DMS114 treated with DMSO at 0.1 percent for 48 hours (cell line): ENCODE results near the gene TMPRSS15.
"Not testable (repeated sequence)": the region's sequence is repeated elsewhere in the genome, so short reads cannot be mapped to it uniquely, and the experiment has no call there.

Experiments
- DNase-seq: peaks from one replicate; lab custom pipeline; 2025; ENCODE audit not compliant: unreplicated experiment; lab: John Stamatoyannopoulos, UW

TMPRSS15 gene

DNA sequence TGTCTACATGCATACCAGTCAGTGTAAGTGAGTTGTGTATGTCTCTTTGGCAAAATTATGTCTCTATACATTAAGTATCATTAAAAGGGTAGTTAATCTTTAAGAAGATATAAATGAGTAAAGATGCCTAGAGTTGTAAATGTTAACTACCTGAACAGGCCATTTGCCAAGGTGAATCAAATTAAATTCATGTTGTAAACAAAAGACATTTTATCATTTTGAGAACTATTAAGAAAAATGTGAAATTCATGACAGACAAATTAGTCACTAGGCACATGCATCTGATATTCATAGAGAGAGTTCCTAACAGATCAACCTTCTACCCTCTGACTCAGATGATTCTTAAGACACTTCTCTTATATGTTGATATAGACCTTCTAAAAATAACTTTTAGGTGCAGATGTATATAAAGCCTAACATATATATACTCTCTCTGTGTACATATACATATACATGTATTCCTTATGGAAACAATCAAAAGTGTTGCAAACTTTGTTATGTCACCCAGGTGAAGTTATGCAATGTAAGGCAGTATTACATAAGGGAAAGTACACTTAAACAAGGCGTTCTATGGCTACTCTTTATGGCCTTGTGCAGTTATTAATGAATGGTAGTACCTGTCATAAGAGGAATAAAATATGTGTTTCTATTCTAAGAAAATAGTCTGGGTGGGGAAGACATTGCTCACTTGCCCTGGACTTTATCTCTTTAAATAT lies at the start of gene TMPRSS15:
Gene TMPRSS15, minus strand, starts transcription at position 51 of the 716 bp plus-strand sequence. CDS start 163 bp downstream, outside the sequence.
- DNase-seq: no peak

DNA sequence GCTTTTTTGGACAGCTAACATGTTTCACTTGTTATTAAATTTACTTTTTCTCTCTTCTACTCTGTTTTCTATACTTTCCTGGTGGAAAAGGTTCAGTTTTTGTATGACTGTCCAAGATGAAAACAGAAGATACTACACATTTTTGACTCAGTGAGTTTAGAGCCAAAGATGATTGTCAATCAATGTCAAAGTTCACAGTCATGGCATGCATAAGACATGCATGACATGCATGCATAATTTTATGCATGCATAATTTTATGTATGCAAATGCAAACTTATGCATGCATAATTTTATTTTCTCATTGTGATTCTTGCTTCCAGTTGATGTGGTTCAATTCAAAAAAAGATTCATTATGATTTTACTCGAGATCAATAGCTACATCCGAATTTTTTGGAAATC lies 48.1 kb upstream of the TMPRSS15 start:
- no peak for DNase-seq

DNA sequence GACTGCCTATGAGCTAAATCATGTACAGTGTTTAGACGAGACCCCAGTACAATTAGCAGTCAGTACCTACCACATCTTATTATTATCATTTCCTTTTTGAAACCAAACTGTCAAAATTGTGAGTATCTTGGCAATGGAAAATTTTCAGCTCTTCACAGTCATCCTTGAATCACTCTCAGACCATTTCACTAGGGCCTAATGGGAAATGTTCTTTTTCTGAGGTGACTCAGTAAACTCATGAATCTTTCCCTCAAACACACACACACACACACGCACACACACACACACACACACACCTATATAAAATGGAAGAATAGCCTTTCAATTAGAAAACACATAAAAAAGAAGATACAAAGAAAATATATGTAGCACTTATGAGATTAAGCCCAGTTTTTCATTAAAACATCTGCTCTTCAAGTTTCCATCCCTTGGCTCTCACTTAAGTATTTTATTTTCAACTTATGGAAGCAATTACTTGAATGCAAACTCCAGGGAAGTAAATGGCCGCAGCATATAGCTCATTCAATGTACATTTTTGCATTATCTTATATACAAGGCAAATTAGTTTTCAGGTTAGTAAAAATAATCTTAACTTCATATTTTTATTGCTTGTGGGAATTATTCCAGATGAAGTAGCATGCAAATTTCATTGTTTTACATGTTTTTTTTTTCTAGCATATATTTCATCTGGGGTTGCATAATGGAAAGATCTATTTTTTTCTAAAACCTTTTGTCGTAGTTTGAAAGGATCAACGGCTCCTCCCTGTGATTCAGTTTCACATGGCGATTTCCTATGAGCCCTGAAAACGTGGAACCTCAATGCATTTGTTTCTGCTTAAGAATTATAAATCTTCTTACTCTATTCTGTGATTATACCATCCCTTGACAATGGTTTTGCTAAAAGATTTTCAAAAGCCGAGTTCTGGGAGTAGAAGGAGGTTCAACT lies 46.3 kb upstream of the TMPRSS15 start:
- DNase-seq: no peak

DNA sequence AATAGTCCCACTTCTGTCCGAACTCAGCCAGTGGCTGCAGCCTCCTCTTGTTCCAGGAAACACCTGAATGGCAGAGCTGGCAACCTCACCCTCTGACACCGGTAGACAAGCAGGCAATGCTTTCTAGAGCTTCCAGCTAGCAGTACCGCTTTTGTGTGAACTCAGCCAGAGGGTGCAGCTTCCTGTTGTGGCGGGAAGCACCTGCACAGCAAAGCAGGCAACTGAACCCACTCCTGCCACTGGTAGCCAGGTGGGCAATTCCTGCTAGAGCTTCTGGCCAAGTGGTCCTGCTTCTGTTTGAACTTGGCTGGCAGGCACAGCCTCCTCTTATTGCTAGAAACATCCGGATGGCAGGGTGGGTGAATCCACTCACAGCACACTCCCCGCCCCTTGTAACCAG lies 40.1 kb upstream of the TMPRSS15 start:
- DNase-seq: no peak

DNA sequence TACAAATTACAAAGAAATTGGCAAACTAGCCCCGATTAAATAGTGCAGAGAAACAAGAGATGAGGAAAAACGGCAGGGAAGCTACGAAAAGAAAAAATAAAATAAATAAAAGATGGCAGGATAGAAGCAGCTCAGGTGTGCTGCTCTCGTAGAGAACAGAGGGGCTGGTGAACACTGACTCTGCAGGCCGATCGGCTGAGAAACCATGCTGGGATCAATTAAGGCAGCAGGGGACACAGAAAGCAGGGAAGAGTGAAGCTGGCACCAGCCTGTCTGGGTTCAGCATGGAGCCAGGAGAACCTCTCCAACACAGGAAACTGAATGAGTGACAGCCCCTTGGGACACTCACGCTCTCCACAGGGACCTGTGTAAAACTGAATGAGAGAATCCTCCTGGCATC lies 39.5 kb upstream of the TMPRSS15 start:
- no peak for DNase-seq

DNA sequence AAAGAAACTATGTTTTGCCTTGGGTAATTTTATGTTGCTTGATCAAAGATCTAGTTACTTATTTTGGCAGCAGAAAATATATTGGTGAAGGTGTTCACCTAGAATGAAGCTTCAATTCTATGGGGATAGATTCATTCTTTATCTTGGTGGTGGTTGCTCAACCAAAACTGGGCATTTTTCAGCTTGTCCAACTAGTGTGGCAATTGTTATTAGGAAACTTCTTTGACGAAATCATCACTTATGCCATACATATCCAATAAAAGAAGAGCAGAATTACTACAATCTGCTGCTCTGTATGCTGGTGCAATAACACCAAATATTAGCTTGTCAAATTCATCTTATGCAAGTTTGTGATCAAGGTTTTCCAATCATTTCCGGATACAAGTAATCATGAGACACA lies 26.8 kb upstream of the TMPRSS15 start:
- no peak for DNase-seq

DNA sequence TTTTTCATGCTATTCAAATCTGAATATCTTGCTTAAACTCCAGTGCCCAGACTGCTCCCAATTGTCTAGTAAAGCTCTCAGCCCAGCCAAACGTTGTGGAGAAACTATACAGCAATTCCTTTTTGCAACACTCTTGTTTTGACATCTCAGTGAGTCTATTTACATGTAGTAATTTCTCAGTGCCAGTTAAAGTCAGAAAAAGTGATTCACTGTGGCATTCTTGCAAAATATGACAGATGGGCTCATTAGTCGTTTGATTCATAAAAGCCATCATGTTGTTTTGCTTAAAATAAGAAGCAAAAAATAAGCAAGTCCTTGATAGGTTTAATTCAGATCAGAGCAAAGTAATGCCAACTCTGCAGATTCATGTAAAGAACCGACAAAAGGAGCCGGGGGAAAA lies 20.7 kb upstream of the TMPRSS15 start:
- no peak for DNase-seq

DNA sequence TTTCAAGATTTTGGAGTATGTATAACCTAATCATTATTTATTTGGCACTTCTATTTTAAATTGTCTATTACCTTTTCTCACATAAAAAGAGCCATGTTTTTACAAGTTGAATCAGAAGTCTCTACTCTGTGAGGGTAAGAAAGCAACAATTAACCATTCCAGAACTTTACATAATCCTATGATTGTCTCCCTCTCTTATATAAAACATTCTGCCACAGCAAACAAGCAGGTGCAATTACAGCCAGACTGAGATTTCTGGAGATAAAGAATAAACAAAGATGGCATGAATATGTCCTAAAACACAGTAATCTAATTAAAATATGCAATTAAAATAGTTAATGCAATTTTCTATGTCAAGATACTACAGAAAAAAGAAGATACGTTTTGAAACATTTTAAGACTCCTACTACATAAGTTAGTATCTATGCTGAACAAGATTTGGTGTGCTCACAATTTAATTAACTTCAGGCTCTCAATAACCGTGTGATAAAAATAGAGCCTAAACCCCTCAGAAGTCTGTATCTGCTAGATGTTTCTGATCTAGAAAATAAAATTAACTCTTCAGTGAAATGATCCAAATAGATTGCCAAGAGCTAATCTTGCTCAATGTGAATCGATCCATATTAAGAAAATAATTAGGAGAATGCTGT lies 13.7 kb upstream of the TMPRSS15 start:
- DNase-seq: no peak

DNA sequence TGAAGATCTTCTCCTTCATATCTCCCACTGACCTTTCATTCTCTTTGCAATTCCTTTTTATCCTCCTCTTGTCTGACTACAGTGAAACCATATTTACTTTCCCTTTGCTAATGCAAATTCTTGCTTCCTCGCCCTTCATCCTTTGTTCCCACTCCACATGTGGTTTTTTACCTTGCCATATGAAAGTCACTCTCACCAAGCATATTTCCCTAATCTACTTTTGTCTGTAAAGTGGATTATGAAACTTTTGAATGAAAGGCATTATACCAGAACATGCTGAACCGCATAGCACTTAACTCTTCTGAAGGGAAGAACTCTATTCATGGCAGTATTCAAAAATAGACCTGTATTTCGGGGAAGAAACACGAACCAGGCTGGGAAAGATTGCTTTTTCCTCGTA lies 8.0 kb upstream of the TMPRSS15 start:
- DNase-seq: no peak

DNA sequence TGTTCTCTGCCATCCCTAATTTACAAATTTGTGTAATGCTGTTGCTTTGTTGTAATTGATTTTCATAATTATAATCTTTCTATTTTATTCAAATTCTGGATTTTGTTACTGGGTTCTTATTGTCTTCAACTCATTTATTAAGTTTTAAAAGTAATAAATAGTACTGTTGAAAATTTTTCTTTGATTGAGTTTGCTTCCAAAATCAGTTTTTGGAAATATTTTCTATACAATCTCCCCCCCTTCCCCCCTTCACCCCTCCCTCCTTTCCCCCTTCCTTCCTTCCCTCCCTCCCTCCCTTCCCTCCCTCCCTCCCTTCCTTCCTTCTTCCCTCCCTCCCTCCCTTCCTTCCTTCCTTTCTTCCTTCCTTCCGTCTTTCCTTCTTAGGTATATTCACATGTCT lies 6.0 kb upstream of the TMPRSS15 start:
- no peak for DNase-seq

DNA sequence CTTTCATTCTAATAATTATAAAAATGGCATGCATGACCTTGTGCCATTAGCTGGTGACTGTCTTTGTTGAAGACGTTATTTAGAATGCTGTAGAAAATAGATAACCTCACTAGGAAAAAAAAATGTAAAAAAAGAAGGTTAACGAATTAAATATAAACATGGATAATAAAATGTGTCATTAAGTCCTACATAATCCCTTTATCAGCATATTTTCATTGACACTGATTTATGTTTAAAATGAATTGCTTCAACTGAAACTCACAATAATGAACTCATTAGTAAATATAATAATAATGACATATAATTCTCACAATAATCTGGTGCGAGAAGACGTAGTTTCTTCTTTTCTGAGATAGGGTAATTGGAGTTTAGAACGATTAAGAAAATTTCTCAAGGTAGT lies 4.7 kb downstream of the TMPRSS15 start:
- no peak for DNase-seq

DNA sequence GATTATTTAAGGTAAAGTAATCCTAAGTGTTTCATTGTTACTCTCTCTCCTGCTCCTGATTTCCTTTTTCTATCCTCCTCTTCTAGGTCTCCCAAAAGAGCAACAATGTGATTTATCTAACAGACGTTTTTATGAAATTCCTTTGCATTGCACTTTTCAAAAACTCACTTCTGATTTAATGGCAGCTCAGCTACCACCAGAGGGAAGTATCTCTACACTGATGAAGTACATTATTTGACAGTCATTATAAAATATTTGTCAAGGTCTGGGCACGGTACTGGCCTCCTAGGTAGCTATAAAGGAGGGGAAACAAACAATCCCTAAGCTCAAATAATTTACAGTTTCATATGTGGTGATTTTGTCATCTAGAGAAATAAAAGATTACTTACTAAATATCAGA lies 15.6 kb downstream of the TMPRSS15 start:
- no peak for DNase-seq

DNA sequence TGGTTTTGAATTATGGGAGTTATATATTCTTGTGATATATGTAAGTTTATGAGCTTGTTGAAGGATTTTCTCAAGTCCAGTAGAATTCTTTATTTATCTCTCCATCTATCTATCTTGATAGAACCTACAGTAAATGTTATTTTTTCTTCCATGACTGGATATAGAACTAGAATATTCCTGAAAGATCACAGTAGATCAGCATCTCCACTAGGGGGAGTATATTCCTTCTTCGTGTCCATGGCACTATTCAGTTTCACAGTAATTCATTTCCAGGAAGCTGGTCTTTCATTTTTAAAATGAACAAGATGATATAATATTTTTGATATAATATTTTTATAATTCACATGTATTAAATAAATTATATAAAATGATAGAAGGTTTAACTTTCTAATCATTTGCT lies 18.8 kb downstream of the TMPRSS15 start:
- no peak for DNase-seq

DNA sequence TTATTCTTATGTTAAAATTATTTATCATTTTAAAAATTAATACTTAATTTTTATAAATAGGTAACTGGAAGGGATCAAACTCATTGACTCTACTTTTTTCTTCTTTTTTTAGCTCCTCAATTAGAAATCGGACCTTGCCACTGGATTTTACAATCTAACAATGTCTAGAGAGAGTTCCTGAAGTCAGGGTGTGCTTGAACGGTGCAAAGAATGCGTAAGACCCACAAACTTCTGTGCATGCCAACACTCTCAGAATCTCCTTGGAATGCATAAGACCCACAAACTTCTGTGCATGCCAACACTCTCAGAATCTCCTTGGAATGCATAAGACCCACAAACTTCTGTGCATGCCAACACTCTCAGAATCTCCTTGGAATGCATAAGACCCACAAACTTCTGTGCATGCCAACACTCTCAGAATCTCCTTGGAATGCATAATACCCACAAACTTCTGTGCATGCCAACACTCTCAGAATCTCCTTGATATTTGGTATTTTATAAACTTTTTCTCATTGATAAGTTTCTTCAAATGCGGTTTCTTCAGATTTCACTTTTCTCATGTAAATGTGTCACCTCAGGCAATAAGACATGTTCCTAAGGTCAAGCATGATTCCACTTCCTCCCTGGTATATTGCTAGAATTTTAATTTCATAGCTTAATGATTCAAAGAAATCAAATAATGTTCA lies 20.5 kb downstream of the TMPRSS15 start:
- DNase-seq: not testable (repeated sequence)

DNA sequence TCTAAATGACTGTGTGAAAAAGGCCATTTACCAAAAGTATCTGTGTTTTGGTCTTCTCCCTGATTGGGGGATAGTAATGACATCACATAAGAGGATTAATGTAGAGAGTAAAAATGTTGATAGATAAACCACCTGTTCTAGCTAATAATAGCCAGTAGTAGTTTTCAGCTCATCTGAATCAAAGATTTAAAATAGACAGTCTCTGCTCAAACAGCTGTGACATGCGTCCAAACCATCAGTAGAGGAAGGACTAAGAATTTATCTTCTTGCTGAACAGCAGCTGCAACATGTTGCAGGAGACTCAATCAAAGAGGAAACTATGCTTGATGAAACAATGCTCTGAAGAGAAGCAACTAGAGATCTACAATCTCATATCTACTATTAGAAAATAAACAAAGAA lies 21.4 kb downstream of the TMPRSS15 start:
- DNase-seq: no peak

DNA sequence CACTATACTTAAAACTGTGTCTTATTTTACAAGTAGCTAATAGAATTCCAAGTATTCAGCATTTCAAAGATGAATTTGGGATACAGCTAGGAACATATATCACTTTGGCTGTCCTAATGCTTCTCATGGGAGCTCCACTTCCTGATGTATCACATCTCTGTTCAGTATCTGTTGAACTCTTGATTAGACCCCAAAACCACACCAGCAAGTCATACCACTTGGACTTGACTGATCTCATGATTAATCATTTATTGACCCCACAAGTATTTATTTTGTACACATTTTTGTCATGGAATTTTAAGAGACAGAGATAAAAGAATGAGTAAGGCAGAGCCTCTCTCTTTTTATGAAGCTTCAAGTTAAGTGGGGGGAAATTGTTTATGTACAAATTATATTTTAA lies 30.0 kb downstream of the TMPRSS15 start:
- no peak for DNase-seq

DNA sequence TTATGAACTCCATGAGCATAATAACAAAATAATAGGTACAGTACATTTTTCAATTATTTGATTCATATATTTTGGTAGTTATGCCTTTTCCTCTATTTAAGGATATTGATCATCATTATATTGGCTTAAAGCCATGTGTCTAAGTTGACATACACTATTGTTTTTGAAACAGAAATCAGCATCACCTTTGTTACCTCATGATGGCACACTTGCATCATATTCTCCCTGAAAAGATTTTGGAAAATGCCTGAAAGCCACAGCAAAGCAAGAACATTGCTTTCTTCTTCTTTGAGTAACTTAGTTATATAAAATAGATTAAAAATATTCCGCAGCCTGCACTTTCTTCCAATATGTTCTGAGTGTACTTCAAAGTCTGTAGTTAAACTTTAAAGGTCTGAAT lies 33.3 kb downstream of the TMPRSS15 start:
- no peak for DNase-seq

DNA sequence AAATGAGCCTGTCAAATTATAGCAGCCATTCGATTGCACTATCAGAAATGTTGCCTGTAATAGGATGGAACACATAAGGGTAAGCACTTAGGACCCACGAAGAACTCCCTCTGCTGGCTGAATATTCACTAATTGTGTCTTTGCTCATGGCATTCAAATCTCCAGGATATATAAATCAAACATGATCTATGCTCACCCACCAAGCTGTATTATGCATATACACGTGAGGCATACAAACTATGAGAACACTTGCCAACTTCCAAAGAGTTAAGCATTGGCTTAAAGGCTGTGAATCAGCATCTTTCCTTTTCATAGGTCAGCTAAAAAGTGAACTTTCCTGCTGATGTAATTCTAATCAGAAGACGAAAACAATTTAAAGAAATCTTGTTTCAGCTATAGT lies 34.5 kb downstream of the TMPRSS15 start:
- peak; percentile 23 for DNase-seq

DNA sequence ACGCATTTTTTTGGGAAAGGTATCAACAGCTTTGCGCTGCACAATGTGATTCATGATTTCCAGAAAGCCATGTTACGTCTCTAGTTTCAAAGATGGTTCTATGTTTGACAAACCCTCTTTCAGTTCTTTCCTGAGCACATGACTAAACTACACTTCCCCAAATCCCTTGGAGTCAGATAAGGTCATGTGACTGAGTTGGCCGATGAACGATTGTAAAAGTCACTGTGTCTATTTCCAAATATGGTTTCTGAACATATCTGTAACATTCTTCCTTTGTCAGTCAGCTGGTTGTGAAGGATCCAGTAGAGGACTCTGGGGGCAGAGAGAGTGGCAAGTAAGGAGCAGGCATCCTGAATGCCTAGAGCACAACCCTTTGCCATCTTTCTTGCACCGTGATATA lies 35.4 kb downstream of the TMPRSS15 start:
- DNase-seq: no peak

DNA sequence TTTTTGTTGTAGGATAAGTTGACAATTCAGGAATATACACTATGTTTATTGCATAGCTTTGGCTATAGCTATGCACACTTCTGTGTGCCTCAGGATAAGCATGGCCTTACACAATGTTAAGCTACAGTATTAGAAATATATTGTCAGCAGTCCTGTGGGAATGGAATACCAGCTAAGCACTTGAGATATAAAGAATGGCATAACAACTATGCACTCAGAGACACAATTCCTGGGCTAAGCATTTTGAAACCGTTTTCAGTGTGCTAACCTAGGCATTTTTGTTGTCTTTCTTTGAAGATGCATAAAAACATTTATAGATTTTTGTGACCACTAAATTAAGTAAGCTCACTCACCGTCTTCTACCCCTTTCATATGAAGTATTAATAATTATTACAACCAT lies 46.8 kb downstream of the TMPRSS15 start:
- DNase-seq: no peak

DNA sequence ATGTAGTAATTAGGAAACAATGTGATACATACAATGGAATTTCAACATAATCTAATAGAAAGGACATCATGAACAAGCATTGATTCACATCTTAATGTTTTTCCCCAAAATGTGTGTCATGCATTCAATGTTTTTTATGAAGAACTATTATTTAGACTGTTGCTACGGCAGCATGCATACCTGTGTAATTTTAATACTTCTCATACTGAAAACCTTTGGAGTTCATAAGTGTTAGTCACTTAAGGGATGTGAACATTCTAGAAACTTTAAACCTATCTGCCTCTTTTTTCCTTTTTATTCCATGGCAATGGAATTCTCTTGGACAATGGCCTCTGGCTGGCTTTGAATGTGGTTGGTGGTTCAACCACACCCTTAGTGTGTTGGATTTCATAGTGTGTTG lies 48.6 kb downstream of the TMPRSS15 start:
- no peak for DNase-seq
